Endodermal cell (in vitro differentiated cells): ENCODE measurements around the gene NUDT16L1. TPM values are rescaled to one million over a fixed set of nuclear protein-coding genes. Genes with fewer than 3 reads are reported as not detected.

Experiments
- DNase-seq: peaks from one replicate; pipeline ENCODE4 v3.0.0-alpha.2; 2017
- H3K27ac ChIP-seq: 2 replicates; pipeline ENCODE4 v1.5.1; 2013; ENCODE audit warnings: mild to moderate bottlenecking, low read depth, low read length, moderate library complexity
- H3K27me3 ChIP-seq: 2 replicates; pipeline ENCODE4 v1.6.1; 2013; ENCODE audit warnings: mild to moderate bottlenecking, low read length, moderate library complexity; ENCODE audit not compliant: insufficient read depth, control insufficient read depth, poor library complexity, severe bottlenecking
- H3K36me3 ChIP-seq: 2 replicates; pipeline ENCODE4 v1.7.0; 2013; ENCODE audit warnings: mild to moderate bottlenecking, low read length, moderate library complexity; ENCODE audit not compliant: control insufficient read depth, insufficient read depth
- H3K4me1 ChIP-seq: one replicate; pipeline ENCODE4 v1.7.0; 2013; ENCODE audit warnings: low read length; ENCODE audit not compliant: control insufficient read depth, insufficient read depth
- H3K4me3 ChIP-seq: 2 replicates; pipeline ENCODE4 v1.5.1; 2013; ENCODE audit warnings: mild to moderate bottlenecking, low read length, moderate library complexity
- H3K9ac ChIP-seq: 2 replicates; pipeline ENCODE4 v1.6.1; 2013; ENCODE audit warnings: mild to moderate bottlenecking, low read length, moderate library complexity; ENCODE audit not compliant: poor library complexity, severe bottlenecking; ENCODE audit errors: extremely low read depth
- H3K9me3 ChIP-seq: 2 replicates; pipeline ENCODE4 v1.6.1; 2013; ENCODE audit warnings: mild to moderate bottlenecking, low read length, moderate library complexity; ENCODE audit not compliant: control insufficient read depth
- H3K27ac Mint-ChIP-seq: 2 replicates; pipeline ENCODE4 v1.8.0; 2020; ENCODE audit warnings: mixed read lengths
- H3K27me3 Mint-ChIP-seq: 2 replicates; pipeline ENCODE4 v1.8.0; 2021; ENCODE audit warnings: mild to moderate bottlenecking, mixed read lengths; ENCODE audit not compliant: insufficient read depth
- H3K36me3 Mint-ChIP-seq: 2 replicates; pipeline ENCODE4 v1.8.0; 2020; ENCODE audit warnings: low read depth, mixed read lengths
- H3K4me1 Mint-ChIP-seq: 2 replicates; pipeline ENCODE4 v1.8.0; 2020; ENCODE audit warnings: mixed read lengths
- H3K4me3 Mint-ChIP-seq: 2 replicates; pipeline ENCODE4 v1.8.0; 2020; ENCODE audit warnings: mild to moderate bottlenecking, moderate library complexity, mixed read lengths
- H3K9me3 Mint-ChIP-seq: 2 replicates; pipeline ENCODE4 v1.8.0; 2020; ENCODE audit warnings: mild to moderate bottlenecking, mixed read lengths
- CTCF ChIP-seq: fragments of 200-600 bp; sonication (generic); conservative IDR thresholded peaks from 2 replicates; pipeline ENCODE4 v1.5.0; 2021; ENCODE audit warnings: antibody characterized with exemption, mild to moderate bottlenecking
- WGBS, 2 experiments: methylation state at CpG; one replicate each; pipeline versions ENCODE4 v1.1.5 to v1.1.7; 2013; ENCODE audit warnings: missing lambda C conversion rate in 2 of 2, mixed read lengths in 1 of 2; ENCODE audit not compliant: insufficient coverage in 1 of 2, insufficient read length in 1 of 2; 5-methylcytosine and 5-hydroxymethylcytosine counted together
- total RNA-seq, 2 donors: library from RNA; stranded (reverse); fragmentation: NEBNext Ultra II Directional in 1 of 2; extraction: Animal tissue kit (Norgen Biotek cat#: 25700) in 1 of 2; gene quantifications; 2 replicates in 1 of 2; 3 replicates in 1 of 2; pipeline ENCODE4 v1.2.1, GENCODE V29; 2021

Gene NUDT16L1
- total RNA-seq, 2 donors from 2014 or later, result 38.6 to 40.7 TPM

- H3K4me3 Mint-ChIP-seq, result peak overlapping the region; percentile 67
- peak; percentile 52 for DNase-seq
Observed at GRCh38 chr16:4692460-4693295, 684 bp upstream of the NUDT16L1 start.

GRCh38 chr16:4693956-4694641 lies 737 bp downstream of the NUDT16L1 start:
- H3K27ac Mint-ChIP-seq, result peak overlapping the region; percentile 76
- H3K27me3 ChIP-seq, result no peaks in the 10 kb centered on the region
- H3K4me3 ChIP-seq, result peak overlapping the region; percentile 79
- peak overlapping the region; percentile 67 for H3K4me3 Mint-ChIP-seq
- DNase-seq, result peak; percentile 77
- H3K27me3 Mint-ChIP-seq, result no peaks in the 10 kb centered on the region
- H3K9ac ChIP-seq, result peak overlapping the region; percentile 75
- peak overlapping the region; percentile 8 for H3K27ac ChIP-seq
- H3K9me3 Mint-ChIP-seq, result no peaks in the 10 kb centered on the region
- 1 to 10% methylated on average over 2 to 54 of the region's 54 CpGs for WGBS, 2 experiments
- peaks cover 6% of the 10 kb centered on the region for H3K36me3 Mint-ChIP-seq
- no peaks in the 10 kb centered on the region for H3K4me1 ChIP-seq
- H3K36me3 ChIP-seq, result peaks cover 26% of the 10 kb centered on the region
- no peaks in the 10 kb centered on the region for H3K9me3 ChIP-seq
- peaks cover 4% of the 10 kb centered on the region for H3K4me1 Mint-ChIP-seq
- TF ChIP-seq CTCF, result no peak

More at GRCh38 chr16:4692460-4693295, 684 bp upstream of the NUDT16L1 start:
- peak overlapping the region; percentile 68 for H3K27ac Mint-ChIP-seq
- peaks cover 4% of the 10 kb centered on the region for H3K4me1 Mint-ChIP-seq
- H3K9me3 ChIP-seq, result no peaks in the 10 kb centered on the region
- TF ChIP-seq CTCF, result no peak
- H3K9ac ChIP-seq, result peak overlapping the region; percentile 11
- H3K4me3 ChIP-seq, result peak overlapping the region; percentile 79
- WGBS, 2 experiments, result 37 to 42% methylated on average over 18 to 31 of the region's 31 CpGs
- H3K36me3 Mint-ChIP-seq, result peaks cover 3% of the 10 kb centered on the region
- H3K27me3 Mint-ChIP-seq, result no peaks in the 10 kb centered on the region
- no peaks in the 10 kb centered on the region for H3K4me1 ChIP-seq
- peaks cover 27% of the 10 kb centered on the region for H3K36me3 ChIP-seq
- no peak overlapping the region for H3K27ac ChIP-seq
- H3K9me3 Mint-ChIP-seq, result no peaks in the 10 kb centered on the region
- no peaks in the 10 kb centered on the region for H3K27me3 ChIP-seq

- no peaks in the 10 kb centered on the region for H3K27me3 ChIP-seq
- Mint-ChIP-seq H3K4me1 (peaks cover 4% of the 10 kb centered on the region), H3K4me3 (peak overlapping the region; percentile 67), H3K36me3 (peaks cover 14% of the 10 kb centered on the region), H3K27me3 (no peaks in the 10 kb centered on the region), H3K27ac (peak overlapping the region; percentile 76), H3K9me3 (no peaks in the 10 kb centered on the region)
- peak; percentile 67 for DNase-seq
- H3K36me3 ChIP-seq, result peaks cover 33% of the 10 kb centered on the region
- no peak overlapping the region for H3K27ac ChIP-seq
- H3K9me3 ChIP-seq, result no peaks in the 10 kb centered on the region
- TF ChIP-seq CTCF, result peak; percentile 48
- 83 to 93% methylated on average over 15 to 26 of the region's 26 CpGs for WGBS, 2 experiments
- peak overlapping the region; percentile 75 for H3K9ac ChIP-seq
- H3K4me3 ChIP-seq, result peak overlapping the region; percentile 79
- no peaks in the 10 kb centered on the region for H3K4me1 ChIP-seq
Observed at GRCh38 chr16:4694642-4695451, 1.5 kb downstream of the NUDT16L1 start.
